ENCODE results near the gene ETV6. TPM values are rescaled to one million over a fixed set of nuclear protein-coding genes. Genes with fewer than 3 reads are reported as not detected.

The ETV6 gene
- total and polyA plus RNA-seq, 9 of the 15 experiments (the other 6 are each of a cell fraction or from before 2014, with no cell fraction given): 0.81 to 12.7 (median 4.1) TPM

GRCh38 chr12:11840366-11840765 lies 190.9 kb downstream of the ETV6 start:
- CTCF ChIA-PET (ENCODE audit: low intra/inter-chr PET ratio): no interaction called here
- Histone ChIP-seq H3K36me3 (ENCODE audit: control insufficient read depth, insufficient read depth, low read length) (no peaks in the 10 kb centered on the region), H3K79me2 (ENCODE audit: control insufficient read depth, insufficient read depth, low read length) (no peaks in the 10 kb centered on the region), H3K9me1 (ENCODE audit: control insufficient read depth, insufficient read depth, low read length) (no peaks in the 10 kb centered on the region), H3K4me2 (ENCODE audit: insufficient read depth, low read length) (no peak overlapping the region; the same call in 1 of the 2 replicates), H3K9ac (ENCODE audit: insufficient read depth in 1 of 2, low read depth in 2 of 2, low read length in 2 of 2) (no peak overlapping the region), H2AFZ (ENCODE audit: low read depth, low read length) (no peak overlapping the region), H3K27me3 (ENCODE audit: control insufficient read depth in 2 of 2, insufficient read depth in 2 of 2, low read length in 2 of 2) (no peaks in the 10 kb centered on the region), H3K27ac (ENCODE audit: extremely low read depth, low read depth, low read length) (peak overlapping the region; percentile 28; the same call in 1 of the 3 replicates), H3K4me3 (no peak overlapping the region), H4K20me1 (replicated peaks; ENCODE audit: control insufficient read depth, insufficient read depth, low read length) (no peaks in the 10 kb centered on the region), H3K9me3 (replicated peaks; ENCODE audit: control insufficient read depth, insufficient read depth, low read depth, low read length) (no peaks in the 10 kb centered on the region), H3K4me1 (replicated peaks in 1 of 2; ENCODE audit: control insufficient read depth in 2 of 2, insufficient read depth in 2 of 2, low read length in 2 of 2) (peaks cover 3 to 30% of the 10 kb centered on the region in 2 experiments; a peak in 4 of 5 replicates)
- DNase-seq (ENCODE audit: extremely low read depth in 1 of 4, low spot score in 3 of 4) (peak in 2 of 4 experiments; percentile 7 to 19), ATAC-seq (peak; percentile 45; the same call in 1 of the 3 replicates), FAIRE-seq (peak; percentile 60)
- no TSS peak for BruUV-seq (replicated peaks)
- in situ Hi-C loops (cut with MboI): no loop called here
- POLR2A ChIA-PET: no interaction called here
- 2% methylated on average over 8 of the region's 8 CpGs for WGBS (ENCODE audit: insufficient coverage, low coverage, missing lambda C conversion rate)
- intact Hi-C loops (cut with micrococcal nuclease): no loop called here
- TF ChIP-seq FOXA3 (CRISPR knock-in tag; conservative IDR thresholded peaks at IDR 0.05 in 1 of 2, IDR thresholded peaks at IDR 0.05 in 1 of 2) (peak in 1 of 2 experiments; percentile 36; a peak in 1 of 4 replicates), SIN3B (IDR thresholded peaks at IDR 0.05; ENCODE audit: low read depth) (no peak), RNF2 (IDR thresholded peaks at IDR 0.05) (peak; percentile 69; the same call in 1 of the 2 replicates), ZSCAN29 (IDR thresholded peaks at IDR 0.05) (no peak), HOXB6 (CRISPR knock-in tag; IDR thresholded peaks at IDR 0.05; ENCODE audit: borderline replicate concordance) (no peak), MEIS2 (IDR thresholded peaks at IDR 0.05; ENCODE audit: partially characterized antibody) (peak; percentile 41), CREM (IDR thresholded peaks at IDR 0.05; ENCODE audit: low read depth) (0 out of 2 replicates have a peak, but pooled peaks have one; percentile 19), SETDB1 (IDR thresholded peaks at IDR 0.05; ENCODE audit: low read length) (no peak), FOXP4 (CRISPR knock-in tag; IDR thresholded peaks at IDR 0.05; ENCODE audit: borderline replicate concordance) (no peak), THAP7 (CRISPR knock-in tag; IDR thresholded peaks at IDR 0.05) (no peak), FOXJ2 (tag; IDR thresholded peaks at IDR 0.05) (no peak), POLR2AphosphoS2 (IDR thresholded peaks at IDR 0.05; ENCODE audit: low read length) (no peak), CREB1 (IDR thresholded peaks at IDR 0.05) (no peak), CREB1 (CRISPR knock-in tag; IDR thresholded peaks at IDR 0.05) (no peak), CXXC5 (CRISPR knock-in tag; IDR thresholded peaks at IDR 0.05) (peak; percentile 20; the same call in 1 of the 2 replicates), ZKSCAN3 (CRISPR knock-in tag; IDR thresholded peaks at IDR 0.05) (no peak)
- TF ChIP-seq, protein P1, sequence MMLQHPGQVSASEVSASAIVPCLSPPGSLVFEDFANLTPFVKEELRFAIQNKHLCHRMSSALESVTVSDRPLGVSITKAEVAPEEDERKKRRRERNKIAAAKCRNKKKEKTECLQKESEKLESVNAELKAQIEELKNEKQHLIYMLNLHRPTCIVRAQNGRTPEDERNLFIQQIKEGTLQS (IDR thresholded peaks at IDR 0.05): no peak
- TF ChIP-seq, protein P1 (CRISPR knock-in tag; conservative IDR thresholded peaks at IDR 0.05): no peak
- TF ChIP-seq, protein P2, sequence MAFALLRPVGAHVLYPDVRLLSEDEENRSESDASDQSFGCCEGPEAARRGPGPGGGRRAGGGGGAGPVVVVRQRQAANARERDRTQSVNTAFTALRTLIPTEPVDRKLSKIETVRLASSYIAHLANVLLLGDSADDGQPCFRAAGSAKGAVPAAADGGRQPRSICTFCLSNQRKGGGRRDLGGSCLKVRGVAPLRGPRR (CRISPR knock-in tag; IDR thresholded peaks at IDR 0.05): no peak
